IMR-90 (cell line): Measurements from ENCODE around the gene ASPRV1. TPM values are rescaled to one million over a fixed set of nuclear protein-coding genes. Genes with fewer than 3 reads are reported as not detected.

ENCODE experiments used
- RCOR1 ChIP-seq: IDR thresholded peaks from 2 replicates; pipeline ENCODE4 v1.6.1; 2012; ENCODE audit warnings: mild to moderate bottlenecking, low read length, improper control_type of control experiment; ENCODE audit not compliant: insufficient replicate concordance
- polyA plus RNA-seq, 3 experiments: library from polyadenylated mRNA; depleted of rRNA; stranded (reverse); fragments of >200 nt; gene quantifications; 2 replicates each; pipeline ENCODE4 v1.2.3, GENCODE V29; 2012; ENCODE audit warnings: low replicate concordance in 1 of 3
- total RNA-seq: library from RNA; depleted of rRNA; stranded (reverse); fragments of >200 nt; gene quantifications from 2 replicates; pipeline ENCODE4 v1.2.3, GENCODE V29; 2012
- TF ChIP-seq, protein P1 (sequence below): fragments of 150-350 bp; IDR thresholded peaks from 2 replicates; pipeline ENCODE4 v1.6.1; 2017; ENCODE audit warnings: mild to moderate bottlenecking, antibody characterized with exemption, low read length, low read depth

The ASPRV1 gene
- total and polyA plus RNA-seq, 2 of the 4 experiments (the other 2 are of a cell fraction): 0.14 to 0.18 TPM

DNA sequence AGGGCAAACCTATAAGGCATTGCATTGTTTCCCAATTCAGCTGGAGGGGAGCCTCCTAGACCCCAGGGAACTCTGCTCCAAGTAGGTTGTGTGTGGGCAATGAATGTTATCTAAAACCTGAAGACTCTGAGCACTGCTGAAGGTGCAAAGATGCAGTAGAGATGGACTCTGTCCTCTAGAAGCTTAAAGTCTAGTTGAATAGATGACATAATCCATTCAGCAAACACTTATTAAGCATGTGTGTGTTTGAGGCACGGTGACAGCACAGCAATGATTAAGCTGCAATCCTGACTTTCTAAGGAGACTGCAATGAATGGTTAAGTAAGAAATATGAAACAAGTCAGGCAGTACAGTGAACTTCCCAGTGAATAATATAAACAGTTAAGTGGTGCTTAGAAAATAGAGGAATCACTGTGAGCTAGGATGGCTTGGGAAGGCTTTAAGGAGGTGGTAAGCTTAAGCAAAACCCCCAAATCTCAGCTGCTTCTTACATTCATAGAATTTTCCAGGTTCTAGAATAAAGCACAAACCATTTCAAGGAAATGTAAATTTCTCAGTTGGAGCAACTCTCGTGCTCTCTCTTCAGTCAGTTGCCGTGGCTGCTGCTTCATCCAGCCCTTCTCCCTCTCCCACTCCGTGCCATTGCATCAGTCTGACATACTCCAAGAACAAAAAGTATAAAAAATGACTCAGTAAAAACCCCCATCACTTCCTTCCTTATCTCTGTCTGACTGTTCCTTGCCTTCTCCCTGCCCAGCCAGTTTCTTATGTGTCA, 27.4 kb downstream of the ASPRV1 start (continued):
- TF ChIP-seq, protein P1, sequence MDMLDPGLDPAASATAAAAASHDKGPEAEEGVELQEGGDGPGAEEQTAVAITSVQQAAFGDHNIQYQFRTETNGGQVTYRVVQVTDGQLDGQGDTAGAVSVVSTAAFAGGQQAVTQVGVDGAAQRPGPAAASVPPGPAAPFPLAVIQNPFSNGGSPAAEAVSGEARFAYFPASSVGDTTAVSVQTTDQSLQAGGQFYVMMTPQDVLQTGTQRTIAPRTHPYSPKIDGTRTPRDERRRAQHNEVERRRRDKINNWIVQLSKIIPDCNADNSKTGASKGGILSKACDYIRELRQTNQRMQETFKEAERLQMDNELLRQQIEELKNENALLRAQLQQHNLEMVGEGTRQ: 0 out of 2 replicates have a peak, but pooled peaks have one; percentile 2
- TF ChIP-seq RCOR1: no peak
